OCI-LY3 (cell line): ENCODE results near the gene PITPNM3.

ENCODE experiments used
- CTCF ChIP-seq: fragments of 200-600, 300-600 bp; sonication (generic); IDR thresholded peaks from 2 replicates; pipeline ENCODE4 v1.5.1; 2014; ENCODE audit warnings: antibody characterized with exemption, low read length, low read depth
- EZH2phosphoT487 ChIP-seq: fragments of 200-600 bp; shearing (Covaris generic); IDR thresholded peaks from 2 replicates; pipeline ENCODE4 v1.6.1; 2018; ENCODE audit warnings: antibody characterized with exemption, mixed run types, low read depth

GRCh38 chr17:6541886-6542285 is 14.5 kb downstream of the PITPNM3 start:
- TF ChIP-seq CTCF (no peak), EZH2phosphoT487 (no peak)
